HG03135 (cell line): ENCODE data around the gene CNPY3.
"Not testable (repeated sequence)": the region's sequence is repeated elsewhere in the genome, so short reads cannot be mapped to it uniquely, and the experiment has no call there.

Experiments
- ATAC-seq: cut with Tn5 transposase; IDR thresholded peaks from one replicate; pipeline ENCODE4 v1.9.1; 2021; ENCODE audit warnings: mild to moderate bottlenecking, moderate library complexity; ENCODE audit not compliant: unreplicated experiment

CNPY3 gene

GRCh38 chr6:42928986-42929820, at the start of gene CNPY3:
CNPY3 (plus strand) TSS chr6:42929480; CDS start chr6:42929571, 91 bp downstream.
- peak; percentile 68 for ATAC-seq

- not testable (repeated sequence) for ATAC-seq
Measured at GRCh38 chr6:42880240-42880817, 49.0 kb upstream of the CNPY3 start.

DNA sequence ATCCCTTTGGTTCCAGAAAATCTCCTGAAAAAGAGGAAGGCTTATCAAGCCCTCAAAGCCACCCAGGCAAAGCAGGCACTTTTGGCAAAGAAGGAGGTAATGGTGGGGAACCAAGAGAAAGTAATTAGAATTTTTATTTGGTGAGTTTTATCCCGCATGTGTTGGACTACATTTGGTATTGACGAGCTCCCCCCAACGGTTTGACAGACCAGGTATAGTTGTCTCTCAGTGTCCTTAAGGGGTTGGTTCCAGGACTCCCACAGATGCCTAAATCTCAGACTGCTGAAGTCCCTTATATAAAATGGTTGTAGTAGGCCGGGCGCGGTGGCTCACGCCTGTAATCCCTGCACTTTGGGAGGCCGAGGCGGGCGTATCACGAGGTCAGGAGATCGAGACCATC, 48.4 kb upstream of the CNPY3 start:
- ATAC-seq = not testable (repeated sequence)

- no peak for ATAC-seq
Measured at GRCh38 chr6:42885702-42886101, 43.6 kb upstream of the CNPY3 start.

- ATAC-seq = not testable (repeated sequence)
Measured at GRCh38 chr6:42888201-42888600, 41.1 kb upstream of the CNPY3 start.

- no peak for ATAC-seq
Measured at GRCh38 chr6:42889815-42890214, 39.5 kb upstream of the CNPY3 start.

DNA sequence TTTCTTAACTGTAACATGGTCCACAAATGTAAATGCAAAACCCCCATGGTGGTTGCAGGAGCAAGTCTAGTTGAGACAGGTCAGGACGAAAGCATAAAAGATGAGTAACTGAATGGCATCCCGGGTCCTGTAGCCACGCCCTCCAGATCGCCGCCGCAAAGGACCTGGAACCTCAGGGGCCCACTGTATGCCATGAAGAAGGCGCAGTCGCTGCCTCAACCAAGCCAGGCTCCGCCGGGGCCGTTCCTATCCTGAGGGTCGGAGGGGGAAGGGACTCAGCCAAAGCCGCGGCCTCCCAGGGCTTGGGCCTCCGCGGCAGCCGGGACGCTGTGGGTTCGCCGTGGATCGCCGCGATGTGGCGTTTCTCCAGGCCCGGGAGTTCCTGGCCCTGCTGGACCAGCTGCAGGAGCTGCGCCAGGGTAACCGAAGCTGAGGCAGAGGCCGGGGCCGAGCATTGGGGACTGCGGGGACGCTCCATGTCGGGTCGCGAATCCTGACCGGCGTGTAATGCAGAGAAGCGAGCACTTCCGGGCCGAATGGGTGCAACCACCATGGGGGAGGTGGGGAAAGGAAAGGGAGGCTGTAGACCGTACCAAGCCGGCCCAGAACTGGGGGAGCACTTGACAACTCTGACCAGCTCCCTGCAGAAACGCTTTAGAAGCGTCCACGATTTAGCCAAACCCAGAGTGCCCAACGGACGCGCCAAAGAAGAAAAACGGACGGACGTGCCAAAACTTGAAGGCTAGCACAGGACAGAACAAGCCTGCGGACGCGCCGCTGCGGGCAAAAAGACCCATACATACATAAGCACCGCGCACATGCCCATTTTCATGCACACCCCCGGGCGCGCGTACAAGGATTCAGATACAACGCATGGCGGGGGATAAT, 38.7 kb upstream of the CNPY3 start:
- peak; percentile 89 for ATAC-seq

GRCh38 chr6:42891199-42891722, 38.0 kb upstream of the CNPY3 start:
- no peak for ATAC-seq

- not testable (repeated sequence) for ATAC-seq
Measured at GRCh38 chr6:42894041-42894828, 35.0 kb upstream of the CNPY3 start.

- no peak for ATAC-seq
Measured at GRCh38 chr6:42896178-42896719, 33.0 kb upstream of the CNPY3 start.

DNA sequence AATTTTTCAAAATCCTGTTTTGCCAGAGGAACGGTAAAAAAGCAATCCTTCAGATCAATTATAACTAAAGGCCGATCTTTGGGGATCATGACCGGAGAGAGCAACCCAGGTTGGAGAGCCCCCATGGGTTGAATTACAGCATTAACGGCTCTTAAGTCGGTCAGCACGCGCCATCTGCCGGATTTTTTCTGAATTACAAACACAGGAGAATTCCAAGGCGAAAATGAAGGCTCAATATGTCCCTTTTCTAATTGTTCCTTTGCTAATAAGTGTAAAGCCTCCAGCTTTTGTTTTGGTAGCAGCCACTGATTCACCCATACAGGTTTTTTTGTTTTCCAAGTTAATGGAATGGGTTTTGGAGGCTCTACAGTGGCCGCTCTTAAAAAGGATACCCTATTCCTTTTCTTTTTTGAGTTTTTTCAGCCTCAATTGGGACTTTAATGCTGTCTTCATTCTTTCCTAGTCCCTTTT, 30.4 kb upstream of the CNPY3 start:
- no peak for ATAC-seq

GRCh38 chr6:42899871-42900270, 29.4 kb upstream of the CNPY3 start:
- ATAC-seq = no peak

- peak; percentile 59 for ATAC-seq
Measured at GRCh38 chr6:42901538-42901957, 27.7 kb upstream of the CNPY3 start.

DNA sequence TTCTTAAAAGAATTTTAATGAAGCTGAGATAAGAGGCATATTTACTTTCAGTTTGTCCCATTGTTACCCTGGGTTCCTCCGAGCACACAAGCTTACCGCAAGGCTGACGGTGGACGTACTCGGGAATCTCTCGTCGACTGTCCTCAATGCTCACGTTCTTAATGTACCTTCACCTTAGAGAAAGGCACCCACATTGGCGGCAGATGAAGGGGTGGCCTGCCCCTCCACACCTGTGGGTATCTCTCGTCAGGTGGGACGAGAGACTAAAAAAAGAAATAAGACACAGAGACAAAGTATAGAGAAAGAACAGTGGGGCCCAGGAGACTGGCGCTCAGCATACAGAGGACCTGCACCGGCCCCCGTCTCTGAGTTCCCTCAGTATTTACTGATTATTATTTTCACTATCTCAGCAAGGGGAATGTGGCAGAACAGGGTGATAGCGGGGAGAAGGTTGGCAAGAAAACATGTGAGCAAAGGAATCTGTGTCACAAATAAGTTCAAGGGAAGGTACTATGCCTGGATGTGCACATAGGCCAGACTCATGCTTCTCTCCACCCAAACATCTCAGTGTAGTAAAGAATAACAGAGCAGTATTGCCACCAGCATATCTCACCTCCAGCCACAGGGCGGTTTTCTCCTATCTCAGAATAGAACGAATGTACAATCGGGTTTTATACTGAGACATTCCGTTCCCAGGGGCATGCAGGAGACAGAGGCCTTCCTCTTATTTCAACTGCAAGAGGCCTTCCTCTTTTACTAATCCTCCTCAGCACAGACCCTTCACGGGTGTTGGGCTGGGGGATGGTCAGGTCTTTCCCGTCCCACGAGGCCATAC, 26.6 kb upstream of the CNPY3 start:
- ATAC-seq = not testable (repeated sequence)

DNA sequence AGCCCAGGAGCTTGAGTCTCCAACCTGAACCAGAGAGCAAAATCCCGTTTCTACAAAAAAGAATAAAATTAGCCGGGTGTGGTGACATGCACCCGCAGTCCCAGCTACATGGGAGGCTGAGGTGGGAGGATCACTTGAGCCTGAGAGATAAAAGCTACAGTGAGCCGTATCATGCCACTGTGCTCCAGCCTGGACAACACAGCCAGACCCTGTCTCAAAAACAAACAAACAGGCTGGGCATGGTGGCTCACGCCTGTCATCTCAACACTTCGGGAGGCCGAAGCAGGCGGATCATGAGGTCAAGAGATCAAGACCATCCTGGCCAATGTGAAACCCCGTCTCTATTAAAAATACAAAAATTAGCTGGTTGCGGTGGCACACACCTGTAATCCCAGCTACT, 24.8 kb upstream of the CNPY3 start:
- no peak for ATAC-seq

- no peak for ATAC-seq
Measured at GRCh38 chr6:42907336-42907735, 21.9 kb upstream of the CNPY3 start.

- ATAC-seq = no peak
Measured at GRCh38 chr6:42909835-42910234, 19.4 kb upstream of the CNPY3 start.

DNA sequence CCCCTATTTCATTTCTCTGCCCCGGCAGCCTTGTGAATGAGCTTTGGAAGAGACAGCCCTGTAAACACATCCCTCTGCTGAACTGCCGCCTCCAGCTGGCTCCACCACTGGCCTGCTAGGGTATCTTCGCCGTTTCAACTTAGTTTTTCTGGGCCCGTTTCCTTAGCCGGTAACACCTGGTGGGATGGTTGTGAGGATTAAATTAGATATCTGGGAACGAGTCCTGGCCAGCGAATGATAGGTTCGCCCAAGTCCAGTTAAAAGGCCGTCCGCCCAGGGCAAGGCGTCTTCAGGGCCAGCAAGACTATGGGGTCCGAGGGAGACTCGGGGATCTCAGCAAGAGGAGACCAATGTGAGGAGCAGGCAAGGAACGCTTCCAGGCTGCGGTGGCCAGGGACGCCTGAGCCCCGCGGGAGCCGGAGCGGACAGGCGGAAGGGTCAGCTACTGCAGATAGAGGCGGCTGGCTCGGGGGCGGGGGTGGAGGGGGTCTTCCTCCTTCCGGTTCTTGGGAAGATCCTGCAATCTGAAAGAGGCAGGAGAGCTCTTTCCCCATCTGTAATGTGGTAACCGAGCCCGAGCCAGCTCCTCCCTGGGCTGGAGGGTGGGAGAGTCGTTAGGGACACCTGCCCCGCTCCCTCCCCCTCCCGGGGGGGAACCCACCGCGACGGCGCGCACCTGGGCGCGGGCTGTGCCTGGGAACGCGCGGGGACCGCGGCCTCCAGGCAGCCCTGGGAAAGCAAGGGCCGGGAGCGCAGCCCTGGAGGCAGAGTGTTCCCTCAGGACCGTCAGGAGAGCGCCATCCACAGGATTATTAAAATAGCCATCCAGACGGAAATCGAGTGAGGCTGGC, 17.9 kb upstream of the CNPY3 start:
- ATAC-seq = no peak
